GM10248 (cell line): ENCODE results near the gene NPTX2.

Experiments
- CTCF ChIA-PET: fragments of 300-600 bp; sonication (Branson Sonifier 250); formaldehyde crosslinking; extraction: SDS; loops from one replicate; lab custom pipeline; 2021; ENCODE audit warnings: antibody characterized with exemption; lab: Yijun Ruan, JAX
- POLR2A ChIA-PET: fragments of 350-650 bp; sonication (Branson Sonifier 250); formaldehyde crosslinking; extraction: SDS; loops from one replicate; lab custom pipeline; 2020; ENCODE audit warnings: antibody characterized with exemption; lab: Yijun Ruan, JAX
- DNase-seq: peaks from one replicate; pipeline ENCODE4 v3.0.0; 2012; ENCODE audit errors: extremely low spot score
- CTCF ChIP-seq: IDR thresholded peaks from 2 replicates; pipeline ENCODE4 v1.5.1; 2012; ENCODE audit warnings: mild to moderate bottlenecking, low read depth; ENCODE audit errors: extremely low read depth, missing control alignments, control extremely low read depth

Gene NPTX2

GRCh38 chr7:98598846-98599615 is 18.1 kb upstream of the NPTX2 start:
- no peak for DNase-seq
- TF ChIP-seq CTCF, result no peak
- POLR2A ChIA-PET, result no interaction called here
- CTCF ChIA-PET, result interaction anchor here (1.0 kb wide), 1 partner anchor 10 kb away, joined by 3 read pairs; no protein-coding TSS in a partner anchor

DNA sequence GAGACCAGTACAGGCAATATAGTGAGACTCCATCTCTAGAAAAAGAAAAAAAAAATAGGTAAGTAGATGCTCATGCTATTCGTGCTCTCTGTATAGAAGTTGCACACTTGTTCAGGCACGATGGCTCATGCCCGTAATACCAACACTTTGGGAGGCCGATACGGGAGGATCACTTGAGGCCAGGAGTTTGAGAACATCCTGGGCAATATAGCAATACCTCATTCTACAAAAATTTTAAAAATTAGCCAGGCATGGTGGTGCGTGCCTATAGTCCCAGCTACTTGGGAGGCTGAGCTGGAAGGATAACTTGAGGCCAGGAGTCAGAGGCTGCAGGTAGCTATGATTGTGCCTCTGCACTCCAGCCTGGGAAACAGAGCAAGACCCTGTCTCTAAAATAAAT is 17.2 kb upstream of the NPTX2 start:
- DNase-seq, result no peak
- CTCF ChIA-PET, result no interaction called here

DNA sequence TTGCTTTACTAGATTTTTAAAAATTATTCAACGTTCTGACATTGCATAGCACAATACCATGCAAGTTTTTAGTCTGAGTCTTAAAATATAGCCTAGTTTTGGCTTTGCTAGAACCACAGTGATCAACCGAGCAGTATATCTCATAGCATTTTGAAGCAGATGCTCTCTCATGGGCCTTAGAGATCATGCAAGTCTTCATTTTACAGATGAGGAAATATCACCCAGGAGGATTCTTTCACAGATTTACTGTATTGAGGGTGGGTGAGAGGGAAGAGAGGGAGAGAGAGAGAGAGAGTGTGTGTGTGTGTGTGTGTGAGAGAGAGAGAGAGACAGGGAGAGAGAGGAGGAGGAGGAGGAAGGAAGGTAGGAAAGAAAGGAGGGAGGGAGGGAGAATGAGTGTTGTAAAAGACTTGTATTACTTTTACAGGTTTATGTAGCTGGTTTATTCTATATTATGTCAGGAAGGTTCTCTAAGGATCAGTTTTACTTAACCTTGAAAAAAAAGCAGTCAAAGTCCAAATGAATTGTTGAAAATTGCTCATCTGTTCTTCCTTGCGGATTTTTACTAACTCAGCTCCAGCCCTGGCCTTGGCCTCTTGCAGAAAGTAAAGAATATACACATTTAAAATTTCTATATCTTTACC is 14.2 kb upstream of the NPTX2 start:
- no peak for DNase-seq
- no peak for TF ChIP-seq CTCF
- CTCF ChIA-PET, result no interaction called here
- POLR2A ChIA-PET, result no interaction called here

More for the DNA sequence above, 17.2 kb upstream of the NPTX2 start:
- POLR2A ChIA-PET, result no interaction called here
- no peak for TF ChIP-seq CTCF

DNA sequence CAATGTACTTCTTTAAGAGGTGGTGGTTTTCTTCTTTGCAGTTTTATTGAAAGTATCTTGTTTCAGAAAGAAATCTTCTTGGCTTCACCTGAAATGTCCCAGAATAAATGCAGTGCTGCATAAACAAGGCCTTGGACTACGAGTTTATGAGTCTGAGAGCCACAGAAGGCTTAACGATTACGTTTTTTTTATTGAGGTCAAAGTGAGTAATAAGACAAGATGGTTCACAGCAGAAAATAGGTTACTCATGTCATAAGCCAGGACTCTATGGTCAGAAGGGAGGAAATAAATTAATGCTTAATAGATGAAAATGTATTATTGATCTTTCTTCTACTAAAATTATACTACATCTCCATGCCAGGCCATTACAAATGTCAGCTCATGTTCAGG is 13.7 kb upstream of the NPTX2 start:
- TF ChIP-seq CTCF, result no peak
- no peak for DNase-seq
- ChIA-PET POLR2A (no interaction called here), CTCF (no interaction called here)

- CTCF ChIA-PET, result no interaction called here
- POLR2A ChIA-PET, result interaction anchor here (0.6 kb wide), 1 partner anchor 123 kb away, joined by 5 read pairs; no protein-coding TSS in a partner anchor
- no peak for DNase-seq
- no peak for TF ChIP-seq CTCF
Measured at GRCh38 chr7:98613601-98614425, 3.3 kb upstream of the NPTX2 start.

- POLR2A ChIA-PET, result no interaction called here
- peak; percentile 12 for DNase-seq
- CTCF ChIA-PET, result no interaction called here
- TF ChIP-seq CTCF, result no peak
Measured at GRCh38 chr7:98616381-98617050, 569 bp upstream of the NPTX2 start.
